ENCODE data around the gene CDKN1B.
A peak's percentile ranks its signal among the peaks of the same experiment; 100 is the strongest.
"Not testable (repeated sequence)": the region's sequence is repeated elsewhere in the genome, so short reads cannot be mapped to it uniquely, and the experiment has no call there.

Gene CDKN1B

DNA sequence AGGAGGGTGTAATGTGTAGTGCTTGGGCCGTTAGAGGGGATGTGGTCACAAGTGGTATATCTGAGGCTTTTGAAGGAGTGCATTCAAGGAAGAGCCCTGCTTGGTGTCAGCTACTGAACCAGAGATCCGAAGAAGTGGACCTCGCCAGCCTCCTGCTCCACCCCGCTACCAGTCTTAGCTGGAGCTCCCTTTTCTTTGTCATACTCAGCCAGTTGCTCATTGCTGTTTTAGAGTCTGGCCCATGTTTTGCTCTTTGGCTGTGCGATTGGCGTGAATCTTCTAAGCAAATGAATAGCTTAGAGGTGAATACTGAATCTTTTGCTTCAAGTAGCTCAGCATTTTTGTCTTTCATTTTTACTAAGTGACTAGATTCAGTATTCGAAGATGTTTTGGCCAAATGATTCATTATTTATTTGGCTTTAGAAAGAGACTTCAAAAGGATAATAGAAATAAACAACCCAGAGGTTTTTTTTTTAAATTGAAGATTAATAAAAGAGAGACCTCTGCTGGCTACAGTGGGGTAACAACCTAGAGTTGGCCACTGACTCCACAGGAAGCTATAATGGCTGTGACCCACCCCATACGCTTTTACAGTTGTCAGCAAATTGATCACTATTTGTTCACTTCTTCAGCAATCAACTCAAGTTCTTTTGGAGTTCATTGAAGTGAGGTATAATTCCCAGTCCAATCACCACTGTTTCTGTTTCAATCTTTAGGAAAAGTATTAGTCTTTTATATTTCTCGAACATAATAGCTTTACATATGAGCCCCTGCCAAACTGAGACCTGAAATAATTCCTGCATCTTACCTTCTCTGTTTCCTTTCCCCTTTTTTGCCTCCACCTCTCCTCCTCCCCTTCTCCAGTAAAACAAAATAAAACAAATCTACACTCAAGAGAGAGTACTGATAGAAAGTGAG is 19.9 kb downstream of the CDKN1B start:
- TF ChIP-seq, protein P1, sequence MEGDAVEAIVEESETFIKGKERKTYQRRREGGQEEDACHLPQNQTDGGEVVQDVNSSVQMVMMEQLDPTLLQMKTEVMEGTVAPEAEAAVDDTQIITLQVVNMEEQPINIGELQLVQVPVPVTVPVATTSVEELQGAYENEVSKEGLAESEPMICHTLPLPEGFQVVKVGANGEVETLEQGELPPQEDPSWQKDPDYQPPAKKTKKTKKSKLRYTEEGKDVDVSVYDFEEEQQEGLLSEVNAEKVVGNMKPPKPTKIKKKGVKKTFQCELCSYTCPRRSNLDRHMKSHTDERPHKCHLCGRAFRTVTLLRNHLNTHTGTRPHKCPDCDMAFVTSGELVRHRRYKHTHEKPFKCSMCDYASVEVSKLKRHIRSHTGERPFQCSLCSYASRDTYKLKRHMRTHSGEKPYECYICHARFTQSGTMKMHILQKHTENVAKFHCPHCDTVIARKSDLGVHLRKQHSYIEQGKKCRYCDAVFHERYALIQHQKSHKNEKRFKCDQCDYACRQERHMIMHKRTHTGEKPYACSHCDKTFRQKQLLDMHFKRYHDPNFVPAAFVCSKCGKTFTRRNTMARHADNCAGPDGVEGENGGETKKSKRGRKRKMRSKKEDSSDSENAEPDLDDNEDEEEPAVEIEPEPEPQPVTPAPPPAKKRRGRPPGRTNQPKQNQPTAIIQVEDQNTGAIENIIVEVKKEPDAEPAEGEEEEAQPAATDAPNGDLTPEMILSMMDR (conservative IDR thresholded peaks at IDR 0.05; ENCODE audit: low read length), result peak; percentile 58
- peak overlapping the region; percentile 42 for H3K4me3 ChIP-seq (ENCODE audit: low read length)
- DNase-seq (ENCODE audit: low read depth), result peak; percentile 76

- DNase-seq (ENCODE audit: low read depth); H3K4me3 ChIP-seq (ENCODE audit: low read length): not testable (repeated sequence)
These were observed 21.0 kb downstream of the CDKN1B start for GRCh38 chr12:12738152-12738551.

DNA sequence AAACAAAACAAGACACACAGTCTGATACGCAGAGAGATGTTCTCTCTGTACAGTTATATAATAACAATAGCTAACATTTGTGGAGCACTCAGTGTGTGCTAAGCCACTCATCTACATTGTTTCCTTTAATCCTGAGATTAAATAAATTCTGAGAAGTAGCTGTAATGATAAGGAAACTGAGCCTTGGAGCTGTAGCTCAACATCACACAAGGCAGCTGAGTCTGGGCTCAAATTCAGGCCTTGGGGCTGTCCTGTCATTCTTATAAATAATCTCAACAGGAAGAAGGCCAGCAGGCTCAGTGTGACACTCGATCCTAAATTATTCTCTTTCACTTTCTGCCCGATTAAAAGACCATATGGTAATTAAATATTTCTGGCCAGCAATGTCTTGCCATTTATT is 24.5 kb downstream of the CDKN1B start:
- DNase-seq (ENCODE audit: low read depth), result no peak
- TF ChIP-seq, protein P1 (conservative IDR thresholded peaks at IDR 0.05; ENCODE audit: low read length), result no peak
- peak overlapping the region; percentile 32 for H3K4me3 ChIP-seq (ENCODE audit: low read length)

DNA sequence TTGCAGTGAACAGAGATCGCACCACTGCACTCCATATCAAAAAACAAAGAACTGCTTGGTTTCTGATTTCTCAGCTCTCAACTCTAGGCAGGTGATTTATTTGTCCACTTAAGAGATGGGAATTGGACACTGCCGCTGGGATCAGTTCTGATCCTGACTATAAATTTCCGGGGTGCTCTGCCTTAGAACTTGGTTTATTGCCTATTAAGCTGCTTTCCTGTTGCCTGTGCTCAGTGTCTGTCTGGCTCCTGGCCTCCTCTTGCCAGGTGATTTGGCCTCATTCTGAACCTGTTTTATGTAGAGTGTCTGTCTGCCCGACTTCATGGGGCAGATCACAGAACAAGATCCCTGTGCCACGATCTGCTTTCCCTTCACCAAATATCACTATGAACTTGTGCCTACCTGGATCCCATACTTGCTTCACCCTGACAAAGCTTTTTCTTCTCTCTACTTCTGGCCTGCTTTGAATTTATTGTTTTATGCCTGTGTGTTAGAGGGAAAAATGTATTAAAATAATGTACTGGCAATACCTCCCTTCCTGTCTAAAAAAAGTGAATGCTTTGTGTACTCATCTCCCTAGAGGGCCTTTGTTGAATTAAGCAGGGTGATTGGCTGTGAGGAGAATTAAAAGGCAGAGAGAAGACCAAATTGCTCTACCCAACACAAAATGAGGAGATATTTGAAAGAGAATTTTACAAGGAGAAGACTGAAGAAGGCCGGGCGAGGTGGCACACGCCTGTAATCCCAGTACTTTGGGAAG is 27.6 kb downstream of the CDKN1B start:
- DNase-seq (ENCODE audit: low read depth), result no peak
- no peak overlapping the region for H3K4me3 ChIP-seq (ENCODE audit: low read length)
- TF ChIP-seq, protein P1 (conservative IDR thresholded peaks at IDR 0.05; ENCODE audit: low read length), result no peak

DNA sequence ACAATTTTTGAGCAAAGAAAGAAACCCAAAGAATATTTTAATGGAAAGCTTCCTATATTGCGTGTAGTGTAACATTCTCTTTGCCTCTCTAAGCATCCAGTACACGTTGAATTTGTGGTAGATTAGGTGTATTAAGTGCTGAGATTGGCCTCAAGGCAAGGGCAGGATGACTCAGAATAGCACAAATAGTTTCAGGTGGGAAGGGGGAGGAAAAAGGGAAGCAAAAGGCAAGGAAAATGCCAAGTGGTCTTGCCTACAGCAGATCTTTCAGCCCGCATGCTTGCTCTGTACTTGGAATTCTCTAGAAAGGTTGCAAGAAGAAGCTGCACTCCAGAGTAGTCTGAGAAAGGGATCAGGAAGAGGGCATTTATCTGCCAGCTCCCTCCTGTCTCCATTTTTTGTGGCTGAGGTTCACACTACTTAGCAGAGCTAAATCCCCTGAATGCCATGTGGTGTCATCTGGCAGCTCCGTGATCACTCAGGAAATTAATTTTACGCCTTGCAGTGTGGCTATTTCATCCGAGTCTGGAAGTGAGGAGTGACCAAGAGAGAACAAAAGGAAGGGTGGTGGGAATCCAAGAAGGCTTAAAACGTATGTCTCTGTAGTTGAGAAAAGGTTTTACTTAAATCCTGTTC is 28.5 kb downstream of the CDKN1B start:
- DNase-seq (ENCODE audit: low read depth), result no peak
- TF ChIP-seq, protein P1 (conservative IDR thresholded peaks at IDR 0.05; ENCODE audit: low read length), result no peak
- no peak overlapping the region for H3K4me3 ChIP-seq (ENCODE audit: low read length)

GRCh38 chr12:12747278-12747677 is 30.1 kb downstream of the CDKN1B start:
- no peak for DNase-seq (ENCODE audit: low read depth)
- H3K4me3 ChIP-seq (ENCODE audit: low read length), result no peak overlapping the region
- TF ChIP-seq, protein P1 (conservative IDR thresholded peaks at IDR 0.05; ENCODE audit: low read length), result no peak

GRCh38 chr12:12748044-12748443 is 30.9 kb downstream of the CDKN1B start:
- no peak overlapping the region for H3K4me3 ChIP-seq (ENCODE audit: low read length)
- TF ChIP-seq, protein P1 (conservative IDR thresholded peaks at IDR 0.05; ENCODE audit: low read length), result no peak
- DNase-seq (ENCODE audit: low read depth), result no peak

Measured in AG10803 (cell line).